ENCODE data around the gene FNDC11. TPM values are rescaled to one million over a fixed set of nuclear protein-coding genes. Genes with fewer than 3 reads are reported as not detected.

The FNDC11 gene
- total and polyA plus RNA-seq, 2 of the 13 experiments (the other 11 are each of a cell fraction or from before 2014, with no cell fraction given): 0.07 TPM; not detected in 1

DNA sequence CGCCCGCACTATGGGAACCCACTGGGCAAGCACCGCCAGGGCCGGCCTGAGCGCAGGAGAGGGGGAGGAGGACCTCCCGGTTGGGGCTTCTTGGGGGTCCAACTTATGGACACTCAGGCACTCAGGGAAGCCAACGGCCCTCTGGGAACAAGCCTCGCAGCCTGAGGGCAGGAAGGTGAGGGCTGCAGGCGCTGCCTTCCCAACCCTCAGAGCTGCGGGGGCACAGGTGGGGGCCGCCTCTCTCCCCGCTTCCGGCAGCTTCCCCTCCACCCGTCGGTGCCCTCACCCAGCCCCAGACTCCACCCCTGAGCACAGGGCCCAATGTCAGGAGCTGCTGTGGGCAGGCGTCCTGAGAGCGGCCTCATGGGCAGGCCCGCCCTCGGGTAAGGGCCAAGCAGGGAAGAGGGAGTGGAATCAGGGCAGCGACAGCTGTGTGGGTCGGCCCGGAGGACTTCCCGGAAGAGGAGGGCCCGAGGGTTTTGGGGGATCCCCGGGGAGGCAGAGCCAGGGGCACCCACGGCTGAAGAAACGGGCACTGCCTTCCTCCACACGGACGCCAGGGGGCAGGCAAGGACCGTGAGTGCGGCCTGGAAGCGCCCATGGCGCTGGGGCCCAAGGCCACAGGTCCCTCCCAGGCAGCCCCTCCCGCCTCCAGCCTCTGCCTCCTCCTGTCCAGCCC is 16.3 kb upstream of the FNDC11 start:
- BruUV-seq (replicated peaks): no TSS peak
- Histone ChIP-seq H2AFZ (ENCODE audit: low read length) (no peak overlapping the region), H3K79me2 (ENCODE audit: insufficient read depth, low read length) (no peaks in the 10 kb centered on the region), H3K4me3 (replicated peaks in 1 of 3; ENCODE audit: insufficient read depth in 1 of 3, low read depth in 2 of 3, low read length in 3 of 3) (peak overlapping the region; percentile 37 to 76 (median 64); a peak in 5 of 6 replicates), H3K9me3 (ENCODE audit: low read length) (no peaks in the 10 kb centered on the region), H4K20me1 (ENCODE audit: insufficient read depth, low read length) (no peaks in the 10 kb centered on the region), H3K4me2 (ENCODE audit: low read depth, low read length) (peak overlapping the region; percentile 89), H3K27ac (ENCODE audit: extremely low read length, insufficient read depth, low read length) (no peak overlapping the region), H3K9ac (ENCODE audit: insufficient read depth, low read depth, low read length) (peak overlapping the region; percentile 53), H3K36me3 (replicated peaks in 1 of 2; ENCODE audit: control insufficient read depth in 1 of 2, insufficient read depth in 2 of 2, low read length in 2 of 2) (no peaks in the 10 kb centered on the region), H3K27me3 (ENCODE audit: control insufficient read depth in 1 of 2, insufficient read depth in 2 of 2, low read length in 2 of 2) (peaks cover 48 to 65% of the 10 kb centered on the region in 2 experiments), H3K4me1 (ENCODE audit: insufficient read depth, low read length) (peaks cover 48% of the 10 kb centered on the region)
- CTCF ChIA-PET (ENCODE audit: low intra/inter-chr PET ratio, low total read pairs): interaction anchor here (1.1 to 2.7 kb wide), 6 partner anchors 35 to 532 kb away, joined by 3 to 29 read pairs (median 8); partner anchors contain the start of genes HELZ2 and TPD52L2
- FAIRE-seq (peak; percentile 95), ATAC-seq (peak; percentile 79), DNase-seq (ENCODE audit: low spot score) (peak; percentile 86)
- 7% methylated on average over 27 of the region's 34 CpGs for WGBS (ENCODE audit: low lambda C conversion rate)
- intact Hi-C loops (cut with micrococcal nuclease; ENCODE audit: unreplicated experiment) (loop anchor here (1.0 to 10.0 kb wide), 7 partner anchors 36 to 435 kb away; partner anchors contain the start of genes GMEB2, LIME1, RTEL1 and SLC2A4RG), in situ Hi-C loops (cut with HindIII; ENCODE audit: extremely low pct_ligation_motif_present, low pct_unique_long_range_greater_than_20kb) (loop anchor here (5.0 kb wide), 1 partner anchor 40 kb away; no protein-coding TSS in a partner anchor)
- POLR2A ChIA-PET: interaction anchor here (0.7 to 2.7 kb wide), 24 partner anchors 9 to 544 kb away, joined by 3 to 26 read pairs (median 5); partner anchors contain the start of genes GMEB2, HELZ2, LIME1 and PPDPF
- TF ChIP-seq, protein P1, sequence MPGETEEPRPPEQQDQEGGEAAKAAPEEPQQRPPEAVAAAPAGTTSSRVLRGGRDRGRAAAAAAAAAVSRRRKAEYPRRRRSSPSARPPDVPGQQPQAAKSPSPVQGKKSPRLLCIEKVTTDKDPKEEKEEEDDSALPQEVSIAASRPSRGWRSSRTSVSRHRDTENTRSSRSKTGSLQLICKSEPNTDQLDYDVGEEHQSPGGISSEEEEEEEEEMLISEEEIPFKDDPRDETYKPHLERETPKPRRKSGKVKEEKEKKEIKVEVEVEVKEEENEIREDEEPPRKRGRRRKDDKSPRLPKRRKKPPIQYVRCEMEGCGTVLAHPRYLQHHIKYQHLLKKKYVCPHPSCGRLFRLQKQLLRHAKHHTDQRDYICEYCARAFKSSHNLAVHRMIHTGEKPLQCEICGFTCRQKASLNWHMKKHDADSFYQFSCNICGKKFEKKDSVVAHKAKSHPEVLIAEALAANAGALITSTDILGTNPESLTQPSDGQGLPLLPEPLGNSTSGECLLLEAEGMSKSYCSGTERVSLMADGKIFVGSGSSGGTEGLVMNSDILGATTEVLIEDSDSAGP (CRISPR knock-in tag; IDR thresholded peaks at IDR 0.05; ENCODE audit: borderline replicate concordance): peak; percentile 89; the same call in 1 of the 2 replicates
- TF ChIP-seq, protein P2, sequence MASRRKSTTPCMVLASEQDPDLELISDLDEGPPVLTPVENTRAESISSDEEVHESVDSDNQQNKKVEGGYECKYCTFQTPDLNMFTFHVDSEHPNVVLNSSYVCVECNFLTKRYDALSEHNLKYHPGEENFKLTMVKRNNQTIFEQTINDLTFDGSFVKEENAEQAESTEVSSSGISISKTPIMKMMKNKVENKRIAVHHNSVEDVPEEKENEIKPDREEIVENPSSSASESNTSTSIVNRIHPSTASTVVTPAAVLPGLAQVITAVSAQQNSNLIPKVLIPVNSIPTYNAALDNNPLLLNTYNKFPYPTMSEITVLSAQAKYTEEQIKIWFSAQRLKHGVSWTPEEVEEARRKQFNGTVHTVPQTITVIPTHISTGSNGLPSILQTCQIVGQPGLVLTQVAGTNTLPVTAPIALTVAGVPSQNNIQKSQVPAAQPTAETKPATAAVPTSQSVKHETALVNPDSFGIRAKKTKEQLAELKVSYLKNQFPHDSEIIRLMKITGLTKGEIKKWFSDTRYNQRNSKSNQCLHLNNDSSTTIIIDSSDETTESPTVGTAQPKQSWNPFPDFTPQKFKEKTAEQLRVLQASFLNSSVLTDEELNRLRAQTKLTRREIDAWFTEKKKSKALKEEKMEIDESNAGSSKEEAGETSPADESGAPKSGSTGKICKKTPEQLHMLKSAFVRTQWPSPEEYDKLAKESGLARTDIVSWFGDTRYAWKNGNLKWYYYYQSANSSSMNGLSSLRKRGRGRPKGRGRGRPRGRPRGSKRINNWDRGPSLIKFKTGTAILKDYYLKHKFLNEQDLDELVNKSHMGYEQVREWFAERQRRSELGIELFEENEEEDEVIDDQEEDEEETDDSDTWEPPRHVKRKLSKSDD (CRISPR knock-in tag; IDR thresholded peaks at IDR 0.05; ENCODE audit: low read depth): peak; percentile 95
- TF ChIP-seq ZBTB43 (CRISPR knock-in tag; conservative IDR thresholded peaks at IDR 0.05) (peak; percentile 88), ZNF550 (CRISPR knock-in tag; IDR thresholded peaks at IDR 0.05; ENCODE audit: borderline replicate concordance) (peak; percentile 85; the same call in 1 of the 2 replicates), CENPBD1 (CRISPR knock-in tag; IDR thresholded peaks at IDR 0.05; ENCODE audit: borderline replicate concordance, low read depth) (no peak), NFYB (CRISPR knock-in tag; IDR thresholded peaks at IDR 0.05) (peak; percentile 54; the same call in 1 of the 2 replicates), NRL (CRISPR knock-in tag; IDR thresholded peaks at IDR 0.05; ENCODE audit: borderline replicate concordance) (peak; percentile 94), GABPB1 (CRISPR knock-in tag; IDR thresholded peaks at IDR 0.05) (peak; percentile 86), ZNF619 (CRISPR knock-in tag; IDR thresholded peaks at IDR 0.05) (peak; percentile 71), NR0B2 (CRISPR knock-in tag; IDR thresholded peaks at IDR 0.05) (no peak; the same call in 1 of the 2 replicates), BRCA1 (CRISPR knock-in tag; IDR thresholded peaks at IDR 0.05) (peak; percentile 90; the same call in 1 of the 2 replicates), ZNF598 (CRISPR knock-in tag; IDR thresholded peaks at IDR 0.05; ENCODE audit: borderline replicate concordance) (peak; percentile 87; the same call in 1 of the 2 replicates), ZNF549 (CRISPR knock-in tag; IDR thresholded peaks at IDR 0.05) (no peak), HOXA5 (CRISPR knock-in tag; IDR thresholded peaks at IDR 0.05) (peak; percentile 92; the same call in 1 of the 2 replicates), ZNF83 (CRISPR knock-in tag; IDR thresholded peaks at IDR 0.05; ENCODE audit: borderline replicate concordance) (0 out of 2 replicates have a peak, but pooled peaks have one; percentile 72), ZNF264 (CRISPR knock-in tag; IDR thresholded peaks at IDR 0.05) (no peak; the same call in 1 of the 2 replicates)

All from HepG2 (cell line).